HG02970 (cell line): ENCODE results near the gene GALNT9.
"Not testable (repeated sequence)": the region's sequence is repeated elsewhere in the genome, so short reads cannot be mapped to it uniquely, and the experiment has no call there.

Experiments
- ATAC-seq: cut with Tn5 transposase; IDR thresholded peaks from one replicate; pipeline ENCODE4 v1.9.1; 2021; ENCODE audit warnings: mild to moderate bottlenecking, moderate library complexity, moderate number of reproducible peaks; ENCODE audit not compliant: unreplicated experiment, low FRiP score

The GALNT9 gene

GRCh38 chr12:132243171-132243570 lies 86.2 kb downstream of the GALNT9 start:
- not testable (repeated sequence) for ATAC-seq

- not testable (repeated sequence) for ATAC-seq
Observed at GRCh38 chr12:132240669-132241007, 88.8 kb downstream of the GALNT9 start.

GRCh38 chr12:132239796-132240668 lies 89.4 kb downstream of the GALNT9 start:
- ATAC-seq: no peak

GRCh38 chr12:132239392-132239791 lies 90.0 kb downstream of the GALNT9 start:
- ATAC-seq: no peak

- ATAC-seq: no peak
Observed at GRCh38 chr12:132238884-132239283, 90.5 kb downstream of the GALNT9 start.

GRCh38 chr12:132238488-132238854 lies 90.9 kb downstream of the GALNT9 start:
- no peak for ATAC-seq

GRCh38 chr12:132237772-132238487 lies 91.5 kb downstream of the GALNT9 start:
- no peak for ATAC-seq

- no peak for ATAC-seq
Observed at GRCh38 chr12:132236930-132237771, 92.2 kb downstream of the GALNT9 start.

GRCh38 chr12:132236129-132236929 lies 93.1 kb downstream of the GALNT9 start:
- no peak for ATAC-seq

GRCh38 chr12:132235116-132235820 lies 94.1 kb downstream of the GALNT9 start:
- ATAC-seq: no peak

- no peak for ATAC-seq
Observed at GRCh38 chr12:132230381-132230780, 99.0 kb downstream of the GALNT9 start.

GRCh38 chr12:132229926-132230325 lies 99.5 kb downstream of the GALNT9 start:
- ATAC-seq: no peak

GRCh38 chr12:132229193-132229760 lies 100.1 kb downstream of the GALNT9 start:
- ATAC-seq: no peak

GRCh38 chr12:132228476-132229192 lies 100.8 kb downstream of the GALNT9 start:
- ATAC-seq: no peak

- no peak for ATAC-seq
Observed at GRCh38 chr12:132227782-132228475, 101.5 kb downstream of the GALNT9 start.

- ATAC-seq: no peak
Observed at GRCh38 chr12:132227118-132227517, 102.3 kb downstream of the GALNT9 start.

GRCh38 chr12:132226604-132227003 lies 102.8 kb downstream of the GALNT9 start:
- ATAC-seq: no peak

- ATAC-seq: no peak
Observed at GRCh38 chr12:132225214-132225613, 104.2 kb downstream of the GALNT9 start.
